ENCODE data around the gene PGAP6.

DNA sequence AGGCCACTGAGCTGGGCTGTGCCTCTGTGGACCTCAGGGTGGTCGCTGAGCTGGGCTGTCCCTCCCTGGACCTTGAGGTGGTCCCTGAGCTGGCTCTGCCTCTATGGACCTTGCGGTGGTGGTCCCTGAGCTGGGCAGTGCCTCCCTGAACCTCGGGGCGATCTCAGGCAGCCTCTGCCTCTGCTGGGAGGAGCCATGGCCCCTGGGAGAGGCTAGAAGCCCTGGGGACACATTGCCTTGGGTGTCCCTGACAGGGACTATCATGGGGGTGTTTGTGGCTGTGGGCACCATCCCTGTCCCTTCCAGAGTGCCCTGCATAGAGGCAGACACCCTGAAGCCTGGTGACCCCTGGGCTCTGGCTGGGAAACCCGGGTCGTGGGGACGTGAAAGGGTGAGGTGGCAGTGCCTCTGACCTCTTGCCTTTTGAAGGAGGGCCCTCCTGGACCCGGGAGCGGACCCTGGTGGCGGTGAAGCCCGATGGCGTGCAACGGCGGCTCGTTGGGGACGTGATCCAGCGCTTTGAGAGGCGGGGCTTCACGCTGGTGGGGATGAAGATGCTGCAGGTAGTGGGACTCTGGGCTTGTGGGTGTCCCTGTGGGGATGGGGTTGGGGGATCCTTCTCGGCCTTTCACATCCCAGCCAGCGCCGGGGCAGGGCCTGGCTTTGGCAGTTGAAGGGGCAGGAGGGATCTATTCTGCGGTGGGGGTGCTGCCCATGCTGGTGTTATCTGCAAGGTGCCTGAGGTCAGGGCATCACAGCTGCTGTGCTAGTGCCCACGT, 17.0 kb upstream of the PGAP6 start:
- TF ChIP-seq GATA2 (IDR thresholded peaks at IDR 0.05; ENCODE audit: low read depth, low read length) (no peak), GATA3 (IDR thresholded peaks at IDR 0.05; ENCODE audit: low read depth, low read length) (no peak)

All from SH-SY5Y (cell line).